WTC11 (cell line): Measurements from ENCODE around the gene RASGRF1. TPM values are rescaled to one million over a fixed set of nuclear protein-coding genes. Genes with fewer than 3 reads are reported as not detected.
A peak's percentile ranks its signal among the peaks of the same experiment; 100 is the strongest.

ENCODE experiments used
- ATAC-seq: fragments of 200-7000 bp; cut with Tn5 transposase; 2 replicates; pipeline ENCODE4 v1.10.0; 2021; ENCODE audit warnings: mild to moderate bottlenecking, moderate library complexity
- CTCF ChIA-PET: fragments of 300-600 bp; sonication (Branson Sonifier 250); formaldehyde crosslinking; loops from one replicate; lab custom pipeline; 2021; ENCODE audit warnings: antibody characterized with exemption; lab: Charles Lee
- POLR2A ChIA-PET: fragments of 350-600 bp; sonication (Branson Sonifier 250); formaldehyde crosslinking; loops from one replicate; lab custom pipeline; 2021; ENCODE audit warnings: antibody characterized with exemption; lab: Charles Lee
- DNase-seq: peaks from one replicate; pipeline ENCODE4 v3.0.0; 2021; ENCODE audit warnings: low spot score
- H3K27ac Mint-ChIP-seq: 2 replicates; pipeline ENCODE4 v1.8.0; 2021; ENCODE audit warnings: mixed read lengths
- H3K27me3 Mint-ChIP-seq: 2 replicates; pipeline ENCODE4 v1.8.0; 2021; ENCODE audit warnings: low read depth, mild to moderate bottlenecking, moderate library complexity, mixed read lengths
- H3K36me3 Mint-ChIP-seq: 2 replicates; pipeline ENCODE4 v1.8.0; 2021; ENCODE audit warnings: mixed read lengths
- H3K4me1 Mint-ChIP-seq: 2 replicates; pipeline ENCODE4 v1.8.0; 2022; ENCODE audit warnings: mixed read lengths
- H3K4me3 Mint-ChIP-seq: 2 replicates; pipeline ENCODE4 v1.8.0; 2021; ENCODE audit warnings: mild to moderate bottlenecking, moderate library complexity, mixed read lengths
- H3K9me3 Mint-ChIP-seq: 2 replicates; pipeline ENCODE4 v1.8.0; 2021; ENCODE audit warnings: mixed read lengths
- ARID4B ChIP-seq: sonication (generic); formaldehyde crosslinking; IDR thresholded peaks from 2 replicates; pipeline ENCODE4 v1.8.0; 2023; ENCODE audit warnings: missing genetic modification reagents, mild to moderate bottlenecking, borderline replicate concordance
- CBFB ChIP-seq: sonication (generic); formaldehyde crosslinking; IDR thresholded peaks from 2 replicates; pipeline ENCODE4 v1.8.1; 2022; ENCODE audit warnings: mild to moderate bottlenecking, low read depth, missing genetic modification reagents
- CREM ChIP-seq: sonication (generic); formaldehyde crosslinking; IDR thresholded peaks from 2 replicates; pipeline ENCODE4 v1.8.1; 2022; ENCODE audit warnings: mild to moderate bottlenecking, missing genetic modification reagents, moderate library complexity
- E2F4 ChIP-seq: sonication (generic); formaldehyde crosslinking; IDR thresholded peaks from 2 replicates; pipeline ENCODE4 v1.8.1; 2022; ENCODE audit warnings: low read depth, mild to moderate bottlenecking, moderate library complexity, missing genetic modification reagents, borderline replicate concordance
- ETV6 ChIP-seq: sonication (generic); formaldehyde crosslinking; IDR thresholded peaks from 2 replicates; pipeline ENCODE4 v1.8.1; 2022; ENCODE audit warnings: mild to moderate bottlenecking, missing genetic modification reagents
- GABPB1 ChIP-seq: sonication (generic); formaldehyde crosslinking; IDR thresholded peaks from 2 replicates; pipeline ENCODE4 v1.8.1; 2023; ENCODE audit warnings: mild to moderate bottlenecking, missing genetic modification reagents
- GRHL2 ChIP-seq: fragments of 250-450 bp; sonication (Bioruptor Pico); IDR thresholded peaks from 2 replicates; pipeline ENCODE4 v1.8.0; 2022; ENCODE audit warnings: mild to moderate bottlenecking, moderate library complexity; ENCODE audit not compliant: insufficient replicate concordance, severe bottlenecking
- IRF2 ChIP-seq: sonication (generic); formaldehyde crosslinking; IDR thresholded peaks from 2 replicates; pipeline ENCODE4 v1.8.0; 2022; ENCODE audit warnings: low read depth, missing genetic modification reagents, borderline replicate concordance
- JAZF1 ChIP-seq: fragments of 250-450 bp; sonication (Bioruptor Pico); IDR thresholded peaks from 2 replicates; pipeline ENCODE4 v1.9.0; 2021; ENCODE audit warnings: moderate library complexity, mild to moderate bottlenecking, inconsistent platforms
- MAX ChIP-seq: sonication (generic); formaldehyde crosslinking; IDR thresholded peaks from 2 replicates; pipeline ENCODE4 v1.8.0; 2022; ENCODE audit warnings: mild to moderate bottlenecking, missing genetic modification reagents
- NR3C1 ChIP-seq: sonication (generic); formaldehyde crosslinking; conservative IDR thresholded peaks from 2 replicates; pipeline ENCODE4 v1.8.1; 2023; ENCODE audit warnings: low read depth, mild to moderate bottlenecking, missing genetic modification reagents
- OVOL2 ChIP-seq: fragments of 250-450 bp; sonication (Bioruptor Pico); IDR thresholded peaks from 2 replicates; pipeline ENCODE4 v1.9.0; 2021; ENCODE audit warnings: mild to moderate bottlenecking, borderline replicate concordance
- SMAD4 ChIP-seq: sonication (generic); formaldehyde crosslinking; IDR thresholded peaks from 2 replicates; pipeline ENCODE4 v1.8.0; 2022; ENCODE audit warnings: mild to moderate bottlenecking, missing genetic modification reagents
- TEAD1 ChIP-seq: sonication (generic); formaldehyde crosslinking; IDR thresholded peaks from 2 replicates; pipeline ENCODE4 v1.8.0; 2022; ENCODE audit warnings: mild to moderate bottlenecking, missing genetic modification reagents
- TEAD4 ChIP-seq: sonication (generic); formaldehyde crosslinking; IDR thresholded peaks from 2 replicates; pipeline ENCODE4 v1.8.0; 2022; ENCODE audit warnings: mild to moderate bottlenecking, missing genetic modification reagents
- USF1 ChIP-seq: sonication (generic); formaldehyde crosslinking; IDR thresholded peaks from 2 replicates; pipeline ENCODE4 v1.8.0; 2022; ENCODE audit warnings: mild to moderate bottlenecking, missing genetic modification reagents
- ZNF396 ChIP-seq: fragments of 250-450 bp; sonication (Bioruptor Pico); IDR thresholded peaks from 2 replicates; pipeline ENCODE4 v1.8.0; 2021; ENCODE audit warnings: mild to moderate bottlenecking, moderate library complexity, borderline replicate concordance
- ZNF416 ChIP-seq: fragments of 250-450 bp; sonication (Bioruptor Pico); IDR thresholded peaks from 2 replicates; pipeline ENCODE4 v1.9.0; 2021; ENCODE audit warnings: mild to moderate bottlenecking, inconsistent platforms
- total RNA-seq: library from RNA; stranded (reverse); gene quantifications from 3 replicates; pipeline ENCODE4 v1.2.3, GENCODE V29; 2021
- TF ChIP-seq, protein P1 (sequence below): sonication (generic); formaldehyde crosslinking; IDR thresholded peaks from 2 replicates; pipeline ENCODE4 v1.8.1; 2023; ENCODE audit warnings: mild to moderate bottlenecking, missing genetic modification reagents
- TF ChIP-seq, protein P2 (sequence below): fragments of 250-450 bp; sonication (Bioruptor Pico); IDR thresholded peaks from 2 replicates; pipeline ENCODE4 v1.9.0; 2021; ENCODE audit warnings: mild to moderate bottlenecking, borderline replicate concordance
- TF ChIP-seq, protein P3 (sequence below): sonication (generic); formaldehyde crosslinking; IDR thresholded peaks from 2 replicates; pipeline ENCODE4 v1.8.1; 2023; ENCODE audit warnings: mild to moderate bottlenecking, missing genetic modification reagents, moderate library complexity

The RASGRF1 gene
- total RNA-seq, 1 experiment from 2014 or later = 0.85 TPM

GRCh38 chr15:78979456-78980320, 110.9 kb downstream of the RASGRF1 start:
- no peak overlapping the region for H3K4me3 Mint-ChIP-seq
- H3K4me1 Mint-ChIP-seq = peaks cover 11% of the 10 kb centered on the region
- ChIA-PET CTCF (interaction anchor here (0.6 to 5.5 kb wide), 42 partner anchors 9 to 230 kb away, joined by 3 to 87 read pairs (median 6); partner anchors contain the start of genes ADAMTS7 and CTSH), POLR2A (interaction anchor here (1.3 kb wide), 1 partner anchor 58 kb away, joined by 4 read pairs; no protein-coding TSS in a partner anchor)
- peak; percentile 90 for ATAC-seq
- H3K27me3 Mint-ChIP-seq = peaks cover 16% of the 10 kb centered on the region
- H3K36me3 Mint-ChIP-seq = no peaks in the 10 kb centered on the region
- peak; percentile 71 for DNase-seq
- H3K9me3 Mint-ChIP-seq = no peaks in the 10 kb centered on the region
- no peak overlapping the region for H3K27ac Mint-ChIP-seq
- TF ChIP-seq TEAD4 (CRISPR knock-in tag) (peak; percentile 37; the same call in 1 of the 2 replicates), JAZF1 (no peak), ETV6 (CRISPR knock-in tag) (0 out of 2 replicates have a peak, but pooled peaks have one; percentile 16), ZNF396 (CRISPR knock-in tag) (no peak), E2F4 (CRISPR knock-in tag) (no peak), ZNF416 (CRISPR knock-in tag) (no peak), NR3C1 (CRISPR knock-in tag) (no peak), OVOL2 (CRISPR knock-in tag) (no peak), USF1 (CRISPR knock-in tag) (peak; percentile 82), MAX (CRISPR knock-in tag) (peak; percentile 95), ARID4B (CRISPR knock-in tag) (peak; percentile 73), GRHL2 (no peak), CBFB (CRISPR knock-in tag) (no peak), CREM (no peak), IRF2 (no peak), SMAD4 (CRISPR knock-in tag) (0 out of 2 replicates have a peak, but pooled peaks have one; percentile 57), GABPB1 (CRISPR knock-in tag) (peak; percentile 71; the same call in 1 of the 2 replicates), TEAD1 (CRISPR knock-in tag) (0 out of 2 replicates have a peak, but pooled peaks have one; percentile 50)
- TF ChIP-seq, protein P1, sequence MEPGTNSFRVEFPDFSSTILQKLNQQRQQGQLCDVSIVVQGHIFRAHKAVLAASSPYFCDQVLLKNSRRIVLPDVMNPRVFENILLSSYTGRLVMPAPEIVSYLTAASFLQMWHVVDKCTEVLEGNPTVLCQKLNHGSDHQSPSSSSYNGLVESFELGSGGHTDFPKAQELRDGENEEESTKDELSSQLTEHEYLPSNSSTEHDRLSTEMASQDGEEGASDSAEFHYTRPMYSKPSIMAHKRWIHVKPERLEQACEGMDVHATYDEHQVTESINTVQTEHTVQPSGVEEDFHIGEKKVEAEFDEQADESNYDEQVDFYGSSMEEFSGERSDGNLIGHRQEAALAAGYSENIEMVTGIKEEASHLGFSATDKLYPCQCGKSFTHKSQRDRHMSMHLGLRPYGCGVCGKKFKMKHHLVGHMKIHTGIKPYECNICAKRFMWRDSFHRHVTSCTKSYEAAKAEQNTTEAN (CRISPR knock-in tag) = no peak
- TF ChIP-seq, protein P2, sequence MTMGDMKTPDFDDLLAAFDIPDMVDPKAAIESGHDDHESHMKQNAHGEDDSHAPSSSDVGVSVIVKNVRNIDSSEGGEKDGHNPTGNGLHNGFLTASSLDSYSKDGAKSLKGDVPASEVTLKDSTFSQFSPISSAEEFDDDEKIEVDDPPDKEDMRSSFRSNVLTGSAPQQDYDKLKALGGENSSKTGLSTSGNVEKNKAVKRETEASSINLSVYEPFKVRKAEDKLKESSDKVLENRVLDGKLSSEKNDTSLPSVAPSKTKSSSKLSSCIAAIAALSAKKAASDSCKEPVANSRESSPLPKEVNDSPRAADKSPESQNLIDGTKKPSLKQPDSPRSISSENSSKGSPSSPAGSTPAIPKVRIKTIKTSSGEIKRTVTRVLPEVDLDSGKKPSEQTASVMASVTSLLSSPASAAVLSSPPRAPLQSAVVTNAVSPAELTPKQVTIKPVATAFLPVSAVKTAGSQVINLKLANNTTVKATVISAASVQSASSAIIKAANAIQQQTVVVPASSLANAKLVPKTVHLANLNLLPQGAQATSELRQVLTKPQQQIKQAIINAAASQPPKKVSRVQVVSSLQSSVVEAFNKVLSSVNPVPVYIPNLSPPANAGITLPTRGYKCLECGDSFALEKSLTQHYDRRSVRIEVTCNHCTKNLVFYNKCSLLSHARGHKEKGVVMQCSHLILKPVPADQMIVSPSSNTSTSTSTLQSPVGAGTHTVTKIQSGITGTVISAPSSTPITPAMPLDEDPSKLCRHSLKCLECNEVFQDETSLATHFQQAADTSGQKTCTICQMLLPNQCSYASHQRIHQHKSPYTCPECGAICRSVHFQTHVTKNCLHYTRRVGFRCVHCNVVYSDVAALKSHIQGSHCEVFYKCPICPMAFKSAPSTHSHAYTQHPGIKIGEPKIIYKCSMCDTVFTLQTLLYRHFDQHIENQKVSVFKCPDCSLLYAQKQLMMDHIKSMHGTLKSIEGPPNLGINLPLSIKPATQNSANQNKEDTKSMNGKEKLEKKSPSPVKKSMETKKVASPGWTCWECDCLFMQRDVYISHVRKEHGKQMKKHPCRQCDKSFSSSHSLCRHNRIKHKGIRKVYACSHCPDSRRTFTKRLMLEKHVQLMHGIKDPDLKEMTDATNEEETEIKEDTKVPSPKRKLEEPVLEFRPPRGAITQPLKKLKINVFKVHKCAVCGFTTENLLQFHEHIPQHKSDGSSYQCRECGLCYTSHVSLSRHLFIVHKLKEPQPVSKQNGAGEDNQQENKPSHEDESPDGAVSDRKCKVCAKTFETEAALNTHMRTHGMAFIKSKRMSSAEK (CRISPR knock-in tag) = 0 out of 2 replicates have a peak, but pooled peaks have one; percentile 63
- TF ChIP-seq, protein P3, sequence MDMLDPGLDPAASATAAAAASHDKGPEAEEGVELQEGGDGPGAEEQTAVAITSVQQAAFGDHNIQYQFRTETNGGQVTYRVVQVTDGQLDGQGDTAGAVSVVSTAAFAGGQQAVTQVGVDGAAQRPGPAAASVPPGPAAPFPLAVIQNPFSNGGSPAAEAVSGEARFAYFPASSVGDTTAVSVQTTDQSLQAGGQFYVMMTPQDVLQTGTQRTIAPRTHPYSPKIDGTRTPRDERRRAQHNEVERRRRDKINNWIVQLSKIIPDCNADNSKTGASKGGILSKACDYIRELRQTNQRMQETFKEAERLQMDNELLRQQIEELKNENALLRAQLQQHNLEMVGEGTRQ (CRISPR knock-in tag) = peak; percentile 63
